Calu3 (cell line): Measurements from ENCODE around the gene ASCC2. TPM values are rescaled to one million over a fixed set of nuclear protein-coding genes. Genes with fewer than 3 reads are reported as not detected.

Experiments used
- BruUV-seq: library from RNA; stranded (reverse); fragments of 400-500 nt; replicated peaks from 2 replicates; lab custom pipeline; 2021; lab: Mats Ljungman, UMichigan
- CTCF ChIA-PET: fragments of 300-600 bp; sonication (Branson Sonifier 250); formaldehyde crosslinking; loops from one replicate; lab custom pipeline; 2022; ENCODE audit warnings: antibody characterized with exemption; lab: Charles Lee
- DNase-seq: peaks from one replicate; pipeline ENCODE4 v3.0.0; 2022
- H3K27ac Mint-ChIP-seq: one replicate; pipeline ENCODE4 v1.8.0; 2022; ENCODE audit warnings: mixed read lengths; ENCODE audit not compliant: unreplicated experiment
- H3K27me3 Mint-ChIP-seq: one replicate; pipeline ENCODE4 v1.8.0; 2022; ENCODE audit warnings: mixed read lengths; ENCODE audit not compliant: unreplicated experiment
- H3K36me3 Mint-ChIP-seq: one replicate; pipeline ENCODE4 v1.8.0; 2022; ENCODE audit warnings: mild to moderate bottlenecking, moderate library complexity, mixed read lengths; ENCODE audit not compliant: insufficient read depth, unreplicated experiment
- H3K4me1 Mint-ChIP-seq: one replicate; pipeline ENCODE4 v1.8.0; 2022; ENCODE audit warnings: mild to moderate bottlenecking, low read depth, mixed read lengths; ENCODE audit not compliant: unreplicated experiment
- H3K4me3 Mint-ChIP-seq: one replicate; pipeline ENCODE4 v1.8.0; 2022; ENCODE audit warnings: mild to moderate bottlenecking, low read depth, moderate library complexity, mixed read lengths; ENCODE audit not compliant: unreplicated experiment
- H3K9me3 Mint-ChIP-seq: one replicate; pipeline ENCODE4 v1.8.0; 2022; ENCODE audit warnings: low read depth, mixed read lengths; ENCODE audit not compliant: unreplicated experiment
- intact Hi-C: fragments of 100-400 bp; cut with micrococcal nuclease; formaldehyde crosslinking; loops from one replicate; pipeline ENCODE4 v1.10.0; 2022; ENCODE audit not compliant: unreplicated experiment
- total RNA-seq: library from RNA; stranded (reverse); gene quantifications from 2 replicates; pipeline ENCODE4 v1.2.3, GENCODE V29; 2022
- TF ChIP-seq, protein P1 (sequence below): fragments of 200-600 bp; IDR thresholded peaks from one replicate; pipeline ENCODE4 v1.8.0; 2022; ENCODE audit warnings: antibody characterized with exemption; ENCODE audit not compliant: unreplicated experiment

ASCC2 gene
- total RNA-seq, 1 experiment from 2014 or later, result 62.6 TPM

GRCh38 chr22:29801153-29801552 is 36.9 kb downstream of the ASCC2 start:
- H3K9me3 Mint-ChIP-seq, result no peaks in the 10 kb centered on the region
- no TSS peak for BruUV-seq
- DNase-seq, result no peak
- H3K4me3 Mint-ChIP-seq, result no peak overlapping the region
- intact Hi-C loops, result no loop called here
- H3K27ac Mint-ChIP-seq, result no peak overlapping the region
- peaks cover 41% of the 10 kb centered on the region for H3K4me1 Mint-ChIP-seq
- CTCF ChIA-PET, result interaction anchor here (0.7 to 1.6 kb wide), 2 partner anchors 19 to 20 kb away, joined by 3 to 4 read pairs; no protein-coding TSS in a partner anchor
- peaks cover 40% of the 10 kb centered on the region for H3K36me3 Mint-ChIP-seq
- TF ChIP-seq, protein P1, sequence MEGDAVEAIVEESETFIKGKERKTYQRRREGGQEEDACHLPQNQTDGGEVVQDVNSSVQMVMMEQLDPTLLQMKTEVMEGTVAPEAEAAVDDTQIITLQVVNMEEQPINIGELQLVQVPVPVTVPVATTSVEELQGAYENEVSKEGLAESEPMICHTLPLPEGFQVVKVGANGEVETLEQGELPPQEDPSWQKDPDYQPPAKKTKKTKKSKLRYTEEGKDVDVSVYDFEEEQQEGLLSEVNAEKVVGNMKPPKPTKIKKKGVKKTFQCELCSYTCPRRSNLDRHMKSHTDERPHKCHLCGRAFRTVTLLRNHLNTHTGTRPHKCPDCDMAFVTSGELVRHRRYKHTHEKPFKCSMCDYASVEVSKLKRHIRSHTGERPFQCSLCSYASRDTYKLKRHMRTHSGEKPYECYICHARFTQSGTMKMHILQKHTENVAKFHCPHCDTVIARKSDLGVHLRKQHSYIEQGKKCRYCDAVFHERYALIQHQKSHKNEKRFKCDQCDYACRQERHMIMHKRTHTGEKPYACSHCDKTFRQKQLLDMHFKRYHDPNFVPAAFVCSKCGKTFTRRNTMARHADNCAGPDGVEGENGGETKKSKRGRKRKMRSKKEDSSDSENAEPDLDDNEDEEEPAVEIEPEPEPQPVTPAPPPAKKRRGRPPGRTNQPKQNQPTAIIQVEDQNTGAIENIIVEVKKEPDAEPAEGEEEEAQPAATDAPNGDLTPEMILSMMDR, result no peak
- no peaks in the 10 kb centered on the region for H3K27me3 Mint-ChIP-seq

DNA sequence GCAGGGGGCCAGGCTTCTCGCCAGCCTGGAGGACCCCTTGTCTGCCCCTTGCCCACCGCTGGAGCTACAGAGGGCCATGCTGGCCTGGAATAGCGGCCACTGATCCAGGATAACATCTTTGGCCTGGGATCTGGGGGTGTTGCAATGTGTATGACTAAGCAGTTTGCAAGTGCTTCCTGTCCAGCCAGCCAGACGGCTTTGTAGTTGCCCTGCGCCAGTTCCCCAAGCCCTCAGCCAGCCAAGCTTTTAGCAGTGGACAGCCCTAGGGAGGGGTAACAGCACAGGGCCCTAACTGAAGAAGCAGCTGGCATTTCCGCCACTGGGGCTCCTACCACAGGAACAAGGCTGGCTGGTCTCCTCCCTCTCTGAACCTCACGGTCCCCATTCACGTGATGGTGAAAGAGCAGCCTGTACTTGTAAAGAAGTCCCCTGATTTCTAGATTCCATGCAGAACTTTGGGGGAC is 38.8 kb downstream of the ASCC2 start:
- Mint-ChIP-seq H3K36me3 (peaks cover 38% of the 10 kb centered on the region), H3K27ac (peak overlapping the region; percentile 55), H3K9me3 (no peaks in the 10 kb centered on the region), H3K27me3 (no peaks in the 10 kb centered on the region), H3K4me1 (peaks cover 50% of the 10 kb centered on the region), H3K4me3 (no peak overlapping the region)
- CTCF ChIA-PET, result interaction anchor here (0.5 to 1.8 kb wide), 8 partner anchors 15 to 290 kb away, joined by 3 to 5 read pairs (median 4); no protein-coding TSS in a partner anchor
- peak; percentile 91 for DNase-seq
- TF ChIP-seq, protein P1, result no peak
- no TSS peak for BruUV-seq
- intact Hi-C loops, result no loop called here

- peaks cover 37% of the 10 kb centered on the region for H3K36me3 Mint-ChIP-seq
- TSS peak; percentile 55 for BruUV-seq
- TF ChIP-seq, protein P1, result no peak
- no peaks in the 10 kb centered on the region for H3K9me3 Mint-ChIP-seq
- CTCF ChIA-PET, result interaction anchor here (0.5 to 1.8 kb wide), 6 partner anchors 15 to 290 kb away, joined by 3 to 5 read pairs (median 4); no protein-coding TSS in a partner anchor
- peak; percentile 25 for DNase-seq
- peaks cover 50% of the 10 kb centered on the region for H3K4me1 Mint-ChIP-seq
- H3K27me3 Mint-ChIP-seq, result no peaks in the 10 kb centered on the region
- H3K4me3 Mint-ChIP-seq, result no peak overlapping the region
- H3K27ac Mint-ChIP-seq, result peak overlapping the region; percentile 55
- intact Hi-C loops, result no loop called here
These were observed 39.3 kb downstream of the ASCC2 start for GRCh38 chr22:29798801-29799200.

- peak overlapping the region; percentile 55 for H3K27ac Mint-ChIP-seq
These were observed 39.8 kb downstream of the ASCC2 start for GRCh38 chr22:29798318-29798717.

More at GRCh38 chr22:29798318-29798717, 39.8 kb downstream of the ASCC2 start:
- peaks cover 37% of the 10 kb centered on the region for H3K36me3 Mint-ChIP-seq
- no TSS peak for BruUV-seq
- peak overlapping the region; percentile 36 for H3K4me3 Mint-ChIP-seq
- CTCF ChIA-PET, result no interaction called here
- H3K9me3 Mint-ChIP-seq, result no peaks in the 10 kb centered on the region
- TF ChIP-seq, protein P1, result no peak
- no peak for DNase-seq
- H3K4me1 Mint-ChIP-seq, result peaks cover 50% of the 10 kb centered on the region
- intact Hi-C loops, result no loop called here
- no peaks in the 10 kb centered on the region for H3K27me3 Mint-ChIP-seq
